NCI-H2196 (cell line): ENCODE results near the gene INTS11.

Experiments used
- DNase-seq: peaks from one replicate; lab custom pipeline; 2025; ENCODE audit not compliant: unreplicated experiment; lab: John Stamatoyannopoulos, UW

The INTS11 gene

GRCh38 chr1:1287288-1288110, 37.0 kb downstream of the INTS11 start:
- DNase-seq = no peak

GRCh38 chr1:1286313-1287261, 37.9 kb downstream of the INTS11 start:
- DNase-seq = no peak

DNA sequence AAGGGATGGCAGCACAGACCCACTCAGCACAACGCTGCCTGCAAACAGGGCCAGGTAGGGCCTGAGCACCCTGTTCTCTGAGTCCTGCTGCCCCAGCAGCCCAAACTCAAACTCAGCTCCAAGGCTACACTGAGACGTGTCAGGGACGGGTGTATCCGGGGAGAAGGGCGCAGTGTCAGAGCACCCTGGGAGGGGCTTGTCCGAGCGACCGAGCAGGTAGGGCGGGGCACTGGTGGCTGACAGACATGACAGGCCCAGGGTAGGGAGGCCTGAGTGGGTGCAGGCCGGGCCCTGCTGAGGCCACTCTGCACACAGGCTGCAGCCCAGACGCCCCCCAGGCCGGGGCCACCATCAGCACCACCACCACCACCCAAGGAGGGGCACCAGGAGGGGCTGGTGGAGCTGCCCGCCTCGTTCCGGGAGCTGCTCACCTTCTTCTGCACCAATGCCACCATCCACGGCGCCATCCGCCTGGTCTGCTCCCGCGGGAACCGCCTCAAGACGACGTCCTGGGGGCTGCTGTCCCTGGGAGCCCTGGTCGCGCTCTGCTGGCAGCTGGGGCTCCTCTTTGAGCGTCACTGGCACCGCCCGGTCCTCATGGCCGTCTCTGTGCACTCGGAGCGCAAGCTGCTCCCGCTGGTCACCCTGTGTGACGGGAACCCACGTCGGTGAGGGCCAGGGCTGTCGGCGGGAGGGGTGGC, 38.7 kb downstream of the INTS11 start:
- DNase-seq = no peak

- no peak for DNase-seq
These were observed 39.3 kb downstream of the INTS11 start for GRCh38 chr1:1285102-1285571.

- DNase-seq = no peak
These were observed 40.0 kb downstream of the INTS11 start for GRCh38 chr1:1284221-1285101.

GRCh38 chr1:1283821-1284220, 40.6 kb downstream of the INTS11 start:
- peak; percentile 25 for DNase-seq

DNA sequence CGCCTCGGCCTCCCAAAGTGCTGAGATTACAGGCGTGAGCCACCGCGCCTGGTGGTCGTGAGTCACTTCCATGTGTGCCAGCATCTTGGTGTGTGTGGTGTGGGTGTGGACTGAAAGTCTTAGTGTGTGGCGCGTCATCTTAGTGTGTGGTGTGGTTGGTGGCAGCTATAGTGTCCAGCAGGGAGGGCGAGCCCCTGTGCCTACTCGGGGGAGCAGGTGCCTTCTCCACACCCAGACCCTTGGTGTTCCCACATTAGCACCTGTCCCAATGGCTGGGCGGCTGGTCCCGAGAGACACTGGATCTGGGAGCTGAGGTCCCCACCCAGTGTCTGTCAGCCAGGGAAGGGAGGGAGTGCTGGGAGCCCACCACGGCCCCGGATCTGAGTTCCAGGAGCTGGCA, 41.5 kb downstream of the INTS11 start:
- DNase-seq = no peak

DNA sequence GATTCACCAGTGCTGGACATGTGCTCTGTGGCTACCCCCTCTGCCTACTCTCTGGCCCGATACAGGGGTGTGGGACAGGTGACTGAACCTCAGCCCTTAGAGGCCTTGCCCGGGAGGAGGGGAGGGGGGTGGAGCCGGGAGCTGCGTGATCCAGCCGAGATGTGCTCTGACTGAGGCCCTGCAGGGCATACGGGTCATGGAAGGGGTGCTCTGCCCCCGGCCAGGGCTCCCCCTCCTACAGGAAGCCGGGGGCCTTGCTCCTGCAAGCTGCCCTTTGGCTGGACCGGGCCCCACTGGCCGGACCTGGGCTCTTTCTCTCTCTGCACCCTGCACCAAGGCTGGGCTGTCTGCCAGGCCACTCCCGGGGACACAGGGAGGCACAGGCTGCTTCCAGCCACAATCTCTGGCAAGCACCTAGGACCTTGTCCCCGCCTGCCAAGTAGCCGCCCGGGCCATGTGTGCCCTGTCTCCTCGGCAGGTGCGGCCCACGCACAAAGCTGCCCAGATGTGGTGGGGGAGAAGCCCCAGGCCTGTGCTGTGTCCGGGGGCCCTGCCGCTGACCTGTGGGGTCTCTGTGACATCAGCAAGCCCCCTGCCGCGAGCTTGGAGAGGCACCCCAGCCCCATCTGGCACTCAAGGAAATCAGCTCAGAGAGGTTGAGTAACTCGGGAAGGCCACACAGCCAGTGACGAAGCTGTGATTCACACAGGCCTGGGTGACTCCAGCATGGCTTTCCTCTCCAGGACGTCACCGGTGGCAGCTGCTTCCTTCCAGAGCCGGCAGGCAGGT, 42.7 kb downstream of the INTS11 start:
- DNase-seq = peak; percentile 78

DNA sequence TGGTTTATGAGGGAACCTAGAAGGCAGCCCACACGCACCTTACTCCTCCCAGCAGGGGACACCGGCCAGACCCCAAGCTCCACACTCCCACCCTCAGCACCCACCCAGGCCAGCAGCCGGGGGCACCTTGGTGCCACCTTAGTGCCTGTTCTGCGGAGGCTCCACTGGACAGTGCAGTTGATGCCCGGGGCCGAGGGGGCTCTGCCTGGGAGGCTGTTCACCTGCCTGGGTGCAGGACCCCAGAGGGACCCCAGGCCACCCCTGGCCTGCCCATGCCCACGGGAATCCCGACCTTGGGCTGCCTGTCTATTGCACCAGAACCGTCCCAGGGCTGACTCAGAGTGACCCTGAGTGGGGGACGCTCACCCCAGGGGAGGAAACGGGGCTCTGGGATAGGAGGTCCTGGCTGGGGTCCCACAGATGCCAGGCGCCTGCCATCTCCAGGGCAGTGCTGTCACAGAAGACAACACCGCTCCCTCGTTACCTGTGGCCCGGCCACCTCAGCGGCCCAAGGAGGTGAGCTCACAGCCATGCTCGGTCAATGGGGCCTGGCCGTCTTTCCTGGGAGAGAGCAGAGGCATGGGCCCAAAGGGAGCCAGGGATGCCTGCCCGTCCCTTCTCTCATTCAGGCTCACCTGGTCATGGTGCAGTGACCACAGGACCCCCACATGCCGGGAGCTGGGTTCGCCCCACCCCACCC, 43.5 kb downstream of the INTS11 start:
- DNase-seq = no peak

- no peak for DNase-seq
These were observed 45.4 kb downstream of the INTS11 start for GRCh38 chr1:1279028-1279427.

DNA sequence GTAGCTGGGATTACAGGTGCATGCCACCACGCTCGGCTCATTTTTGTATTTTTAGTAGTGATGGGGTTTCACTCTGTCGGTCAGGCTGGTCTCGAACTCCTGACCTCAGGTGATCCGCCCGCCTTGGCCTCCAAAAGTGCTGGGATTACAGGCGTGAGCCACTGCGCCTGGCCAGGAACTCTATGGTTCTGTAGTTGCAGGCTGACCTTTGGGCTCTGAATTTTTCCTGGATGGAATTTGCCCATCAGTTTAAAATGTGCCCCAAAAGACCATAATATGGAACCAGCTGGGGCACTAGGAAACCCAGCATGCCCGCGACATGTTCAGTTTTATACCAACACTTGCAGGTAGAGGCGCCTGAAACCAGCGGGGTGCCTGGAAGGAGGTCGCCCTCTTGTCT, 45.8 kb downstream of the INTS11 start:
- DNase-seq = no peak

GRCh38 chr1:1275836-1276235, 48.6 kb downstream of the INTS11 start:
- DNase-seq = no peak

DNA sequence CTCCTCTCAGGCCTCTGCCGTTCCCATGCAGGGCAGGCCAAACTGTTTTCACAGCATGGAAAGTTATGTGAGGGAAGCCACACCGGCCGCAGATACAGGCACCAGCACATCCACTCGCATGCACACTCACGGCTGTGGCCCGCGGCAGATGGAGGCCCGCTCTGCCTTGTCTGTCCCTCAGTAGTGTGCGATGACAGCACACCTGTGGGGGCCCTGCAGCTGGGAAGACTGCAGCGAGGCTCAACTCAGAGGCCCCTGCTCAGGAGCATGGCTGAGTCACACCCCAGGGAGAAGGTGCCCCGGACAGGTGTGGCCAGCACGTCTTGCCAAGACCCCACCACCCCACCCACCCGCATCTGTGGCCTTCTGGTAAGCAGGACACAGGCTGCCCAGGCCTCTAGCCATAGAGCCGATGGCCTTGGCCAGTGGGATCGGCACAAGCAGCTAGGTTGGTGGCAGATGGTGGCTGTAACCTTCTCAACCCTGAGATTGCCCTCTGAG, 49.5 kb downstream of the INTS11 start:
- DNase-seq = no peak

DNA sequence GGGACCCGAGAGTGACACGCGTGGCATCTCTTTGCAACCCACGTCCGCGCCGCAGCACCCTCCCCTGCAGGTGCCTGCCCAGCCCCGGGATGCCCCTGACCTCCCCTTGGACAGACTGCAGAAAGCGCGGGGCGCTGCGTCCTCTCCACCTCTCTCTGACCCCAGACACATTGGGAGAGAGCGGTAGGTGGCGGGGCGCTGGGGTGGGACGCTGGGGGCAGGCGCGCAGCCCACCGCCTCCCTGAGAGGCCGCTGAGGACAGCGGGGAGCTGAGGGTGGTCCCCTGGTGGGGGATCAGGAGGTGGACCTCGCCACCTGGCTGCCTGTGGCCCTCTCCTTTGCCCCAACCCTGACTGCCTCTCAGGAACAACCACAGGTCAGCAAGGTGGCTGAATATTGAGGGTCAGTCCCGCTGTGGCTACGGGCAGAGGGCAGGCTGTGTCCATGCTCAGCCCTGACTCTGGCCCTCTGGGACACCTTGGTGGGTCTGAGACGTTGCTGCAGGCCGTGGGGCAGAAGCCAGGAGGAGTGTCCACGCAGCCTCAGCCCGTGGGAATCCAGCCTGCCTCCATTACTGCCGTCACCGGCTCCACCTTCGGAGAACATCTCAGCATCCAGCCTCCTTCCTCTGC, 50.0 kb downstream of the INTS11 start:
- DNase-seq = no peak

DNA sequence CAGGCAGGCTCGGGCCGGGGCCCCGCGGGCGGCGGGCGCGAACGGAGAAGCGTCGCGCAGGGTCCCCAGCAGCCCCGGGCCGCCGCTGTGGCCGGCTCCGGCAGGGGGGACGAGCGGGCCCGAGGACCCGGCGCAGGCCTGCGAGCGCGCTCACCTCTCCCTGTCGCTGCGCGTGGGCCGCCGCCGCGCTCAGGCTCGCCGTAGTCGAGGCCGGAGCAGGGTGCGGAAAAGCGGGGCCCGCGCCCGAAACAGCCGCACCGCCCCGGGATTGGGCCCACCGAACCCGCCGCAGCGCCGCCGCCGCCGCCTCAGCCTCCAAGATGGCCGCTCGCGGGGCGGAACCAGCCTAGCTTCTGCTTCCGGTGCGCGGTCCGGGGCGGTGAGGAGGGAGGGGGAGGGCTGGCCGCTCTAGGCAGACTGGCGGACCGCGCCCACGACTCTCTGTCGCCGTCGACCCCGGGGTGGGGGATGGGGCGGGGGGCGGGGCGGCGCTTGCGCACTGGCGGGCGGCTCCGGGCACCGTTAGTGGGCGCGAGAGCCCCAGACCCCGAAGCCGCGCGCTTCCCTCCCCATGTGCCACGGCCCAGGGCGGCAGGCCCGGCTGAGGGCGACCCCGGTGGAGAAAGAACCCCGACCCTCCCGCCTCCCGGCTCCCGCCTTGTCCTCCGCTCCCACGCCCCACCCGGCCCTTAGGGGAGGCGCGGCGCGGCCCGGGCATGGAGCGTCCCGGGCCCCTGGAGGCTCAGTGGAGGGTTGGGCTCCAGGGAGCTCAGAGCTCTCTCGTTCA, 50.8 kb downstream of the INTS11 start, which contains the start of gene UBE2J2:
TSS of gene UBE2J2 (minus strand) at position 343 of the 787 bp plus-strand sequence. CDS start 5,862 bp downstream, outside the sequence.
- peak; percentile 85 for DNase-seq

DNA sequence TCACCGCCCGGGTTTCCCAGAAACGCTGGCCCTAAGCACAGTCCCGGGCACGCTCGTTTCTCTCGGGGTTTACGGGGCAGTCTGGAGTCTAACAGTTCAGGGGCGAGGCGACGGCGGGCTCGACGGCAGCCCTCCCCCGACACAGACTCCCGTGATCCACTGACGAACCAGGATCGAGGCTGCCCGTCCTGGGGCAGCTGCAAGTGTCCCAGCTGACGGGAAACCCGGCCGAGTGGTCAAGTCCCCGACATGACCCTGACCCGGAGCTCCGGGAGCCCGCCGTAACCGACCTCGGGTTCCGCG, 51.3 kb downstream of the INTS11 start:
- DNase-seq = no peak
